ENCODE results near the gene METTL6.
A peak's percentile ranks its signal among the peaks of the same experiment; 100 is the strongest.

The METTL6 gene

GRCh38 chr3:15450438-15451215, 23.3 kb upstream of the METTL6 start:
- no CpG with 5 or more reads among the region's 12 CpGs for WGBS (ENCODE audit: extremely low coverage, insufficient coverage, insufficient read length)
- Histone ChIP-seq H3K79me2 (ENCODE audit: control insufficient read depth, insufficient read depth, low read length, poor library complexity) (no peaks in the 10 kb centered on the region), H3K18ac (ENCODE audit: low read length) (no peak overlapping the region), H3K4me2 (ENCODE audit: low read length) (no peak overlapping the region), H3K9ac (ENCODE audit: low read length) (no peak overlapping the region), H3K27me3 (ENCODE audit: insufficient read depth, low read length) (no peaks in the 10 kb centered on the region), H2AFZ (ENCODE audit: insufficient read depth, low read length, poor library complexity) (no peak overlapping the region), H2BK12ac (ENCODE audit: low read length) (no peak overlapping the region), H3K4me1 (ENCODE audit: control insufficient read depth in 1 of 2, insufficient read depth in 2 of 2, low read length in 2 of 2) (peaks cover 0 to 1% of the 10 kb centered on the region in 2 experiments), H3K4ac (ENCODE audit: low read depth, low read length) (no peak overlapping the region), H3K36me3 (ENCODE audit: control insufficient read depth in 1 of 2, insufficient read depth in 2 of 2, low read length in 2 of 2) (no peaks in the 10 kb centered on the region), H4K8ac (ENCODE audit: low read depth, low read length) (peak overlapping the region; percentile 5), H3K27ac (ENCODE audit: low read depth, low read length) (no peak overlapping the region), H2AK5ac (ENCODE audit: low read length) (no peak overlapping the region), H4K91ac (ENCODE audit: low read depth, low read length) (peak overlapping the region; percentile 33), H3K79me1 (ENCODE audit: low read length) (no peaks in the 10 kb centered on the region), H3K14ac (ENCODE audit: low read length) (peak overlapping the region; percentile 25), H3K9me3 (ENCODE audit: insufficient read depth, low read depth, low read length) (peaks cover 3% of the 10 kb centered on the region), H2BK120ac (ENCODE audit: insufficient read depth, low read length, poor library complexity) (no peak overlapping the region), H4K12ac (ENCODE audit: low read depth, low read length) (no peak overlapping the region), H3K23ac (ENCODE audit: low read length) (no peak overlapping the region), H3K4me3 (ENCODE audit: low read depth, low read length) (no peak overlapping the region), H2BK5ac (ENCODE audit: low read depth, low read length, poor library complexity) (no peak overlapping the region)
- peak; percentile 5 to 47 for DNase-seq

GRCh38 chr3:15449489-15450224, 22.3 kb upstream of the METTL6 start:
- H3K79me2 ChIP-seq (ENCODE audit: control insufficient read depth, insufficient read depth, low read length, poor library complexity) = no peaks in the 10 kb centered on the region
- no peak overlapping the region for H3K9ac ChIP-seq (ENCODE audit: low read length)

GRCh38 chr3:15443826-15444524, 16.6 kb upstream of the METTL6 start:
- Histone ChIP-seq H2AK5ac (ENCODE audit: low read length) (no peak overlapping the region), H3K18ac (ENCODE audit: low read length) (no peak overlapping the region), H3K4me2 (ENCODE audit: low read length) (no peak overlapping the region), H3K36me3 (ENCODE audit: control insufficient read depth in 1 of 2, insufficient read depth in 2 of 2, low read length in 2 of 2) (peaks cover 6 to 21% of the 10 kb centered on the region in 2 experiments), H4K91ac (ENCODE audit: low read depth, low read length) (no peak overlapping the region), H3K4me3 (ENCODE audit: low read depth, low read length) (no peak overlapping the region), H3K4ac (ENCODE audit: low read depth, low read length) (no peak overlapping the region), H3K9ac (ENCODE audit: low read length) (no peak overlapping the region), H2BK120ac (ENCODE audit: insufficient read depth, low read length, poor library complexity) (no peak overlapping the region), H3K79me2 (ENCODE audit: control insufficient read depth, insufficient read depth, low read length, poor library complexity) (no peaks in the 10 kb centered on the region), H3K14ac (ENCODE audit: low read length) (no peak overlapping the region), H3K79me1 (ENCODE audit: low read length) (no peaks in the 10 kb centered on the region), H2AFZ (ENCODE audit: insufficient read depth, low read length, poor library complexity) (no peak overlapping the region), H3K27ac (ENCODE audit: low read depth, low read length) (no peak overlapping the region), H4K8ac (ENCODE audit: low read depth, low read length) (no peak overlapping the region), H3K4me1 (ENCODE audit: control insufficient read depth in 1 of 2, insufficient read depth in 2 of 2, low read length in 2 of 2) (no peaks in the 10 kb centered on the region), H3K27me3 (ENCODE audit: insufficient read depth, low read length) (no peaks in the 10 kb centered on the region), H3K9me3 (ENCODE audit: insufficient read depth, low read depth, low read length) (no peaks in the 10 kb centered on the region), H3K23ac (ENCODE audit: low read length) (no peak overlapping the region), H2BK12ac (ENCODE audit: low read length) (no peak overlapping the region), H2BK5ac (ENCODE audit: low read depth, low read length, poor library complexity) (no peak overlapping the region), H4K12ac (ENCODE audit: low read depth, low read length) (no peak overlapping the region)
- WGBS (ENCODE audit: extremely low coverage, insufficient coverage, insufficient read length) = no CpG with 5 or more reads among the region's 4 CpGs
- no peak for DNase-seq

More at GRCh38 chr3:15449489-15450224, 22.3 kb upstream of the METTL6 start:
- no peak overlapping the region for H3K4me2 ChIP-seq (ENCODE audit: low read length)
- H3K4me1 ChIP-seq (ENCODE audit: control insufficient read depth in 1 of 2, insufficient read depth in 2 of 2, low read length in 2 of 2) = peaks cover 0 to 1% of the 10 kb centered on the region in 2 experiments
- H2BK12ac ChIP-seq (ENCODE audit: low read length) = no peak overlapping the region
- no peaks in the 10 kb centered on the region for H3K27me3 ChIP-seq (ENCODE audit: insufficient read depth, low read length)
- no CpG with 5 or more reads among the region's 3 CpGs for WGBS (ENCODE audit: extremely low coverage, insufficient coverage, insufficient read length)
- H3K9me3 ChIP-seq (ENCODE audit: insufficient read depth, low read depth, low read length) = peaks cover 3% of the 10 kb centered on the region
- H2BK5ac ChIP-seq (ENCODE audit: low read depth, low read length, poor library complexity) = no peak overlapping the region
- no peak overlapping the region for H2AK5ac ChIP-seq (ENCODE audit: low read length)
- no peak overlapping the region for H3K4me3 ChIP-seq (ENCODE audit: low read depth, low read length)
- no peak overlapping the region for H3K23ac ChIP-seq (ENCODE audit: low read length)
- H3K4ac ChIP-seq (ENCODE audit: low read depth, low read length) = no peak overlapping the region
- H4K8ac ChIP-seq (ENCODE audit: low read depth, low read length) = no peak overlapping the region
- H3K79me1 ChIP-seq (ENCODE audit: low read length) = no peaks in the 10 kb centered on the region
- H3K36me3 ChIP-seq (ENCODE audit: control insufficient read depth in 1 of 2, insufficient read depth in 2 of 2, low read length in 2 of 2) = no peaks in the 10 kb centered on the region
- no peak overlapping the region for H2AFZ ChIP-seq (ENCODE audit: insufficient read depth, low read length, poor library complexity)
- H3K18ac ChIP-seq (ENCODE audit: low read length) = no peak overlapping the region
- no peak overlapping the region for H4K12ac ChIP-seq (ENCODE audit: low read depth, low read length)
- H2BK120ac ChIP-seq (ENCODE audit: insufficient read depth, low read length, poor library complexity) = no peak overlapping the region
- H3K27ac ChIP-seq (ENCODE audit: low read depth, low read length) = no peak overlapping the region
- no peak overlapping the region for H3K14ac ChIP-seq (ENCODE audit: low read length)
- DNase-seq = no peak
- peak overlapping the region; percentile 28 for H4K91ac ChIP-seq (ENCODE audit: low read depth, low read length)

DNA sequence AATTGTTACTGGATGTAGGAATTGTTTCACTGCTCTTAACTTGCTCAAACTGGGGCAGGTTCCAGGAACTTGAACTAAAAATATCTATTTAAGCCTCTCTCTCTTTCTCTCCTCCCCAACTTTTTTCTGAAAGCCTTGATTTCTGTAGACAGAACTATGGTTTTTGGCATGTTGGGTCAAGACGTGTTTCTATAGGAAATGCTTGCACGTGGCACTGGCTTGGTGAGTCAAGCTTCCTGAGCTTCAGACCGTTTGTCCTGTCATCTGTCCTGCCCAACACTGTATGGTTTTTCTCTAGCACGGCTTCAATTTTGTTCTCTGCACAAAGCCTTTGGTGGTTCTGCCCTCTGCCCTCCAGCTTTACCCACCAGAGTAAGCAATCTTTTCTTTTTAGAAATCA, 13.5 kb upstream of the METTL6 start:
- Histone ChIP-seq H3K4ac (ENCODE audit: low read depth, low read length) (no peak overlapping the region), H3K14ac (ENCODE audit: low read length) (no peak overlapping the region), H3K79me2 (ENCODE audit: control insufficient read depth, insufficient read depth, low read length, poor library complexity) (no peaks in the 10 kb centered on the region), H3K36me3 (ENCODE audit: control insufficient read depth in 1 of 2, insufficient read depth in 2 of 2, low read length in 2 of 2) (peaks cover 16 to 41% of the 10 kb centered on the region in 2 experiments), H3K9ac (ENCODE audit: low read length) (no peak overlapping the region), H3K27ac (ENCODE audit: low read depth, low read length) (no peak overlapping the region), H2BK12ac (ENCODE audit: low read length) (no peak overlapping the region), H2AFZ (ENCODE audit: insufficient read depth, low read length, poor library complexity) (no peak overlapping the region), H3K27me3 (ENCODE audit: insufficient read depth, low read length) (no peaks in the 10 kb centered on the region), H4K12ac (ENCODE audit: low read depth, low read length) (no peak overlapping the region), H3K4me3 (ENCODE audit: low read depth, low read length) (no peak overlapping the region), H3K4me1 (ENCODE audit: control insufficient read depth in 1 of 2, insufficient read depth in 2 of 2, low read length in 2 of 2) (no peaks in the 10 kb centered on the region), H2AK5ac (ENCODE audit: low read length) (no peak overlapping the region), H3K18ac (ENCODE audit: low read length) (no peak overlapping the region), H2BK120ac (ENCODE audit: insufficient read depth, low read length, poor library complexity) (no peak overlapping the region), H3K23ac (ENCODE audit: low read length) (no peak overlapping the region), H2BK5ac (ENCODE audit: low read depth, low read length, poor library complexity) (no peak overlapping the region), H3K9me3 (ENCODE audit: insufficient read depth, low read depth, low read length) (no peaks in the 10 kb centered on the region), H3K79me1 (ENCODE audit: low read length) (no peaks in the 10 kb centered on the region), H4K91ac (ENCODE audit: low read depth, low read length) (no peak overlapping the region), H4K8ac (ENCODE audit: low read depth, low read length) (no peak overlapping the region), H3K4me2 (ENCODE audit: low read length) (no peak overlapping the region)
- peak; percentile 10 to 21 for DNase-seq
- WGBS (ENCODE audit: extremely low coverage, insufficient coverage, insufficient read length) = no CpG with 5 or more reads among the region's 4 CpGs

Data from trophoblast cell (in vitro differentiated cells and primary cell).